ENCODE results near the gene SLC2A11. TPM values are rescaled to one million over a fixed set of nuclear protein-coding genes. Genes with fewer than 3 reads are reported as not detected.
A peak's percentile ranks its signal among the peaks of the same experiment; 100 is the strongest.

Gene SLC2A11
- total RNA-seq, 1 donor from 2014 or later: 19.6 TPM

DNA sequence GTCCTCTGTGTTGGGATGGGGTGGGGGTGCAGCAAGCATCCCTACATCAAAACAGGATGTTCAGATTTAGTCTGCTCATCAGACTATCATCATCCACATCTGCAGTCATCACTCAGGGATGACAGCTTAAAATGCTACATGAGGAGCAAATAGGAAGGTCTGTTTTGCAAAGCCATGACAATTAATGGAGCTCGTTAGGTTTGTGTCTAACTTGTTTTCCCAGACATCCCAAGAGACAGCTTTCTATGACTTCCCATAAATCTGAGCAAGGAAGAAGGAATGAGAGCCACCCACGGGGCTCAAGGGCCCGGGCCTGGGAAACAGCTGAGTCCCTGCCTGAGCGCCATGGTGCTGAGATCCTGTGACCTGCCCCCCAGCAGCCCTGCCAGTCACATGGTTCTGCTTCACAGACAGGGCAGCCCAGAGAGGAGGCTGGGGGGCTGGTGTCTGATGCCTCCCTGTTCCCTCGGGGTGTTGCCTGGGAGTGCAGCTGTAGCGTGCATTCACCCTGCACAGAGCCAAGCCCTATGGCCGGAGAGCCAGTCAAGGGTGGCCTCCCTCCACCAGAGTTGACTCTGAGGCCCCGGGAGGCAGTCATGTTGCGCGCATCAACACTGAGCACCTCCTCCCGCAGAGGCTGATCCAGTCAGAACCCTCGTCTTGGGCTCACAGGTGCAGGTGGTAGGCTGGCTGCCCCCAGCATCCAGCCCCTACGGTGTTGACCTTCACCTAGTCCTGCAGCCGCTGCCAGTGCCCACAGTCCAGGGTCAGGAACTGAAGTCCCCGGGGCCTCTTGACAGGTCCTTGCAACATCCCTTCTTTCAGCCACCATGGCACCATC is 30.9 kb upstream of the SLC2A11 start:
- peaks cover 12% of the 10 kb centered on the region for H3K79me2 ChIP-seq (ENCODE audit: insufficient read depth, low read length)
- Mint-ChIP-seq H3K27me3 (ENCODE audit: low read depth, unreplicated experiment) (no peaks in the 10 kb centered on the region), H3K4me1 (ENCODE audit: low read depth, unreplicated experiment) (peaks cover 29% of the 10 kb centered on the region), H3K36me3 (ENCODE audit: low read depth, unreplicated experiment) (peaks cover 27% of the 10 kb centered on the region), H3K27ac (ENCODE audit: unreplicated experiment) (peak overlapping the region; percentile 80), H3K4me3 (ENCODE audit: unreplicated experiment) (no peak overlapping the region), H3K9me3 (ENCODE audit: unreplicated experiment) (no peaks in the 10 kb centered on the region)
- peaks cover 16% of the 10 kb centered on the region for H3K36me3 ChIP-seq (ENCODE audit: insufficient read depth, low read length)
- peaks cover 4% of the 10 kb centered on the region for H3K4me1 ChIP-seq (ENCODE audit: insufficient read depth, low read length)
- TF ChIP-seq CTCF (IDR thresholded peaks at IDR 0.05; ENCODE audit: insufficient read depth, low read depth, low read length) (no peak), EZH2 (IDR thresholded peaks at IDR 0.05; ENCODE audit: insufficient read depth, low read length) (no peak)
- no peak overlapping the region for H3K4me3 ChIP-seq (ENCODE audit: insufficient read depth, low read depth, low read length)
- peak overlapping the region; percentile 22 for H3K27ac ChIP-seq (ENCODE audit: low read depth, low read length)
- no peaks in the 10 kb centered on the region for H3K27me3 ChIP-seq (ENCODE audit: insufficient read depth, low read length)
- H2AFZ ChIP-seq (ENCODE audit: low read depth, low read length): no peak overlapping the region
- no peak overlapping the region for H3K4me2 ChIP-seq (ENCODE audit: low read length)
- peaks cover 45% of the 10 kb centered on the region for H4K20me1 ChIP-seq (ENCODE audit: insufficient read depth, low read length)
- H3K9me3 ChIP-seq (ENCODE audit: insufficient read depth, low read depth, low read length): no peaks in the 10 kb centered on the region
- no peak overlapping the region for H3K9ac ChIP-seq (ENCODE audit: low read length)
- FAIRE-seq (no peak), DNase-seq (ENCODE audit: low read depth) (no peak)

GRCh38 chr22:23827351-23827995 is 30.2 kb upstream of the SLC2A11 start:
- H3K27ac Mint-ChIP-seq (ENCODE audit: unreplicated experiment): no peak overlapping the region
- H3K4me1 Mint-ChIP-seq (ENCODE audit: low read depth, unreplicated experiment): peaks cover 28% of the 10 kb centered on the region
- H3K9me3 Mint-ChIP-seq (ENCODE audit: unreplicated experiment): no peaks in the 10 kb centered on the region
- H4K20me1 ChIP-seq (ENCODE audit: insufficient read depth, low read length): peaks cover 47% of the 10 kb centered on the region
- H3K36me3 ChIP-seq (ENCODE audit: insufficient read depth, low read length): peaks cover 16% of the 10 kb centered on the region
- peaks cover 19% of the 10 kb centered on the region for H3K79me2 ChIP-seq (ENCODE audit: insufficient read depth, low read length)
- DNase-seq (ENCODE audit: low read depth) (no peak), FAIRE-seq (no peak)
- no peaks in the 10 kb centered on the region for H3K27me3 Mint-ChIP-seq (ENCODE audit: low read depth, unreplicated experiment)
- H3K36me3 Mint-ChIP-seq (ENCODE audit: low read depth, unreplicated experiment): peaks cover 29% of the 10 kb centered on the region
- H3K27ac ChIP-seq (ENCODE audit: low read depth, low read length): no peak overlapping the region
- H3K9me3 ChIP-seq (ENCODE audit: insufficient read depth, low read depth, low read length): no peaks in the 10 kb centered on the region
- H3K4me2 ChIP-seq (ENCODE audit: low read length): no peak overlapping the region
- H3K4me3 Mint-ChIP-seq (ENCODE audit: unreplicated experiment): no peak overlapping the region
- no peaks in the 10 kb centered on the region for H3K27me3 ChIP-seq (ENCODE audit: insufficient read depth, low read length)
- H2AFZ ChIP-seq (ENCODE audit: low read depth, low read length): no peak overlapping the region
- no peak overlapping the region for H3K9ac ChIP-seq (ENCODE audit: low read length)
- H3K4me1 ChIP-seq (ENCODE audit: insufficient read depth, low read length): peaks cover 4% of the 10 kb centered on the region
- TF ChIP-seq EZH2 (IDR thresholded peaks at IDR 0.05; ENCODE audit: insufficient read depth, low read length) (no peak), CTCF (IDR thresholded peaks at IDR 0.05; ENCODE audit: insufficient read depth, low read depth, low read length) (no peak)
- H3K4me3 ChIP-seq (ENCODE audit: insufficient read depth, low read depth, low read length): no peak overlapping the region

Measured in astrocyte (in vitro differentiated cells and primary cell).